GM10248 (cell line): ENCODE data around the gene GEMIN2.
A peak's percentile ranks its signal among the peaks of the same experiment; 100 is the strongest.
"Not testable (repeated sequence)": the region's sequence is repeated elsewhere in the genome, so short reads cannot be mapped to it uniquely, and the experiment has no call there.

Source experiments
- CTCF ChIA-PET: fragments of 300-600 bp; sonication (Branson Sonifier 250); formaldehyde crosslinking; extraction: SDS; loops from one replicate; lab custom pipeline; 2021; ENCODE audit warnings: antibody characterized with exemption; lab: Yijun Ruan, JAX
- POLR2A ChIA-PET: fragments of 350-650 bp; sonication (Branson Sonifier 250); formaldehyde crosslinking; extraction: SDS; loops from one replicate; lab custom pipeline; 2020; ENCODE audit warnings: antibody characterized with exemption; lab: Yijun Ruan, JAX
- DNase-seq: peaks from one replicate; pipeline ENCODE4 v3.0.0; 2012; ENCODE audit errors: extremely low spot score
- CTCF ChIP-seq: IDR thresholded peaks from 2 replicates; pipeline ENCODE4 v1.5.1; 2012; ENCODE audit warnings: mild to moderate bottlenecking, low read depth; ENCODE audit errors: extremely low read depth, missing control alignments, control extremely low read depth

Gene GEMIN2

GRCh38 chr14:39114073-39114838, at the start of gene GEMIN2:
GEMIN2 (plus strand) TSS chr14:39114323; CDS start chr14:39114339, 16 bp downstream.
- CTCF ChIA-PET = interaction anchor here (0.7 to 1.8 kb wide), 7 partner anchors 10 to 355 kb away, joined by 3 to 6 read pairs (median 4); partner anchors contain the start of gene SEC23A
- DNase-seq = peak; percentile 93
- TF ChIP-seq CTCF = no peak
- POLR2A ChIA-PET = interaction anchor here (0.7 to 0.8 kb wide), 2 partner anchors 11 to 56 kb away, joined by 4 to 6 read pairs; partner anchors contain the start of genes SEC23A and TRAPPC6B

- DNase-seq, POLR2A ChIA-PET, CTCF ChIA-PET: not testable (repeated sequence)
Observed at GRCh38 chr14:39069169-39069805, 44.8 kb upstream of the GEMIN2 start.

- DNase-seq = no peak
- CTCF ChIA-PET = interaction anchor here (1.3 kb wide), 1 partner anchor 54 kb away, joined by 3 read pairs; no protein-coding TSS in a partner anchor
- POLR2A ChIA-PET = no interaction called here
- no peak for TF ChIP-seq CTCF
Observed at GRCh38 chr14:39069923-39070322, 44.2 kb upstream of the GEMIN2 start.

GRCh38 chr14:39071096-39071495, 43.0 kb upstream of the GEMIN2 start:
- no peak for TF ChIP-seq CTCF
- ChIA-PET CTCF (interaction anchor here (1.3 to 1.4 kb wide), 2 partner anchors 10 to 55 kb away, joined by 3 read pairs; no protein-coding TSS in a partner anchor), POLR2A (no interaction called here)
- no peak for DNase-seq

GRCh38 chr14:39080886-39081285, 33.2 kb upstream of the GEMIN2 start:
- DNase-seq = no peak
- TF ChIP-seq CTCF = no peak
- CTCF ChIA-PET = interaction anchor here (1.0 to 1.6 kb wide), 3 partner anchors 9 to 16 kb away, joined by 3 read pairs; no protein-coding TSS in a partner anchor
- POLR2A ChIA-PET = interaction anchor here (0.7 kb wide), 1 partner anchor 22 kb away, joined by 3 read pairs; the partner anchor contains the start of gene SEC23A

GRCh38 chr14:39083127-39083526, 31.0 kb upstream of the GEMIN2 start:
- TF ChIP-seq CTCF = no peak
- DNase-seq = no peak
- ChIA-PET CTCF (no interaction called here), POLR2A (interaction anchor here (0.6 to 0.7 kb wide), 2 partner anchors 41 to 105 kb away, joined by 3 to 5 read pairs; no protein-coding TSS in a partner anchor)
